Glomerular endothelial cell (primary cell): ENCODE data around the gene LGI1. TPM values are rescaled to one million over a fixed set of nuclear protein-coding genes. Genes with fewer than 3 reads are reported as not detected.

Source experiments
- DNase-seq: peaks from one replicate; pipeline ENCODE4 v3.0.0-alpha.2; 2011; ENCODE audit warnings: low read depth, low spot score; ENCODE audit errors: extremely low read depth
- total RNA-seq: library from RNA; depleted of rRNA; stranded (reverse); fragments of >200 nt; gene quantifications from 2 replicates; pipeline ENCODE4 v1.2.3, GENCODE V29; 2015

The LGI1 gene
- total RNA-seq, 1 donor from 2014 or later, result not detected

GRCh38 chr10:93844979-93845626, 87.4 kb downstream of the LGI1 start:
- DNase-seq, result no peak

Other genes starting within 250 kb of the LGI1 start
- not detected in 2 replicates for gene FFAR4, start 191.3 kb upstream of the LGI1 start, total RNA-seq
- gene RBP4, start 156.7 kb upstream of the LGI1 start, total RNA-seq, result not detected in 2 replicates
- not detected in 2 replicates for gene PDE6C, start 145.4 kb upstream of the LGI1 start, total RNA-seq
- 6.9 and 19.0 TPM in 2 replicates for gene FRA10AC1, start 55.3 kb upstream of the LGI1 start, total RNA-seq
- 1.4 and 2.7 TPM in 2 replicates for gene SLC35G1, start 136.0 kb downstream of the LGI1 start, total RNA-seq
- gene PLCE1, start 236.0 kb downstream of the LGI1 start, total RNA-seq, result 0.19 and 0.29 TPM in 2 replicates